ENCODE data around the gene MRPL52.

DNA sequence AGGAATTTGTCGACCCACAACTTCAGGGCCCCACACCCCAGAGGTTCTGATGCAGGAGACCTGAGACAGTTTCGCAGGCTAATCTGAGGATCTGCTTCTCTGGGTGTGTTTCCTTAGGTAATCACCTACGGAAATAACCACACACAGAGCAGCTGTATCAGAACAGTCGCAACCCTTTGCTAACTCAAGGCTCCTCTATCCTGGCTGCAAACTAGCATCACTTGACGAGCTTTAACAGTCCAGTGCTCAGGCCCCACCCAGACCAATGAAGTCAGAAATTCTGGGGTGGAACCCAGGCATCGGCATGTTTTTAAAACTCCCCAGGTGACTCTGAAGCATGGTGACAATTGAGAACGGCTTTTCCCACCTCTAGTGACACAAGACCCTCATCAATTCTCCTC, 35.1 kb upstream of the MRPL52 start:
- TF ChIP-seq EZH2 (IDR thresholded peaks at IDR 0.05; ENCODE audit: low read length, unreplicated experiment): no peak
- TF ChIP-seq, protein P1, sequence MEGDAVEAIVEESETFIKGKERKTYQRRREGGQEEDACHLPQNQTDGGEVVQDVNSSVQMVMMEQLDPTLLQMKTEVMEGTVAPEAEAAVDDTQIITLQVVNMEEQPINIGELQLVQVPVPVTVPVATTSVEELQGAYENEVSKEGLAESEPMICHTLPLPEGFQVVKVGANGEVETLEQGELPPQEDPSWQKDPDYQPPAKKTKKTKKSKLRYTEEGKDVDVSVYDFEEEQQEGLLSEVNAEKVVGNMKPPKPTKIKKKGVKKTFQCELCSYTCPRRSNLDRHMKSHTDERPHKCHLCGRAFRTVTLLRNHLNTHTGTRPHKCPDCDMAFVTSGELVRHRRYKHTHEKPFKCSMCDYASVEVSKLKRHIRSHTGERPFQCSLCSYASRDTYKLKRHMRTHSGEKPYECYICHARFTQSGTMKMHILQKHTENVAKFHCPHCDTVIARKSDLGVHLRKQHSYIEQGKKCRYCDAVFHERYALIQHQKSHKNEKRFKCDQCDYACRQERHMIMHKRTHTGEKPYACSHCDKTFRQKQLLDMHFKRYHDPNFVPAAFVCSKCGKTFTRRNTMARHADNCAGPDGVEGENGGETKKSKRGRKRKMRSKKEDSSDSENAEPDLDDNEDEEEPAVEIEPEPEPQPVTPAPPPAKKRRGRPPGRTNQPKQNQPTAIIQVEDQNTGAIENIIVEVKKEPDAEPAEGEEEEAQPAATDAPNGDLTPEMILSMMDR (conservative IDR thresholded peaks at IDR 0.05; ENCODE audit: low read depth, low read length): no peak
- no peak for TF ChIP-seq EZH2phosphoT487 (IDR thresholded peaks at IDR 0.05; ENCODE audit: borderline replicate concordance, low read length)

Data from PC-3 (cell line).